ENCODE data around the gene WDR49. TPM values are rescaled to one million over a fixed set of nuclear protein-coding genes. Genes with fewer than 3 reads are reported as not detected.
"Not testable (repeated sequence)": the region's sequence is repeated elsewhere in the genome, so short reads cannot be mapped to it uniquely, and the experiment has no call there.

WDR49 gene
- total RNA-seq, 2 experiments from 2014 or later = not detected

- H3K27ac Mint-ChIP-seq = no peak overlapping the region
- H3K4me1 Mint-ChIP-seq = no peaks in the 10 kb centered on the region
- H3K36me3 Mint-ChIP-seq = no peaks in the 10 kb centered on the region
- H3K27me3 Mint-ChIP-seq = no peaks in the 10 kb centered on the region
- H3K9me3 Mint-ChIP-seq (ENCODE audit: low read depth) = no peaks in the 10 kb centered on the region
- ATAC-seq = no peak
- no peak overlapping the region for H3K4me3 Mint-ChIP-seq
- no peak for DNase-seq
- CTCF ChIA-PET = interaction anchor here (1.5 kb wide), 1 partner anchor 27 kb away, joined by 3 read pairs; no protein-coding TSS in a partner anchor
Measured at GRCh38 chr3:167657684-167658225, 4.0 kb upstream of the WDR49 start.

DNA sequence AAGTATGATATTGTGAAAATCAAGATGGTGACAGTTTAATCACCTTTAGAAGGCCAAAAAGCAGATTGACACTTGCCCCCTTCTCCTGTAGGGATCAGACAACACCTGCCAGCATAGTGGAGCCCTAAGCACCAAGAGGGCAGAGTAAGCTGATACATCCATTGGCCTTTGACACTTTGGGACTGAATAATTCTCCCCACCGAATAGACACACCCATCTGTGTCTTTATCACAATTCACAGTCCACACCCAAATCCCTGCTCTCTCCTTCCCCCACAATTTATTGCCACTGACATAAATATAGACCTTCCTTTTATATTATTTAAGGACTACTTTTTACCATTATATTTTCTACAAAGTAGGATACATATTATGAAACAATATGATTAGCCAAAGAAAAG is 3.1 kb upstream of the WDR49 start:
- CTCF ChIA-PET = interaction anchor here (1.5 kb wide), 1 partner anchor 28 kb away, joined by 3 read pairs; no protein-coding TSS in a partner anchor
- Mint-ChIP-seq H3K27ac (no peak overlapping the region), H3K36me3 (no peaks in the 10 kb centered on the region), H3K4me3 (no peak overlapping the region), H3K9me3 (ENCODE audit: low read depth) (no peaks in the 10 kb centered on the region), H3K4me1 (no peaks in the 10 kb centered on the region), H3K27me3 (no peaks in the 10 kb centered on the region)
- ATAC-seq (no peak), DNase-seq (no peak)

- Mint-ChIP-seq H3K4me1 (no peaks in the 10 kb centered on the region), H3K27me3 (no peaks in the 10 kb centered on the region), H3K36me3 (no peaks in the 10 kb centered on the region), H3K27ac (no peak overlapping the region), H3K9me3 (ENCODE audit: low read depth) (no peaks in the 10 kb centered on the region), H3K4me3 (no peak overlapping the region)
- DNase-seq = no peak
- ATAC-seq = no peak
- CTCF ChIA-PET = no interaction called here
Measured at GRCh38 chr3:167653155-167653554, 587 bp downstream of the WDR49 start.

GRCh38 chr3:167651826-167652225 is 1.9 kb downstream of the WDR49 start:
- no peak overlapping the region for H3K4me3 Mint-ChIP-seq
- ATAC-seq (no peak), DNase-seq (no peak)
- no peaks in the 10 kb centered on the region for H3K4me1 Mint-ChIP-seq
- no peaks in the 10 kb centered on the region for H3K36me3 Mint-ChIP-seq
- CTCF ChIA-PET = no interaction called here
- no peaks in the 10 kb centered on the region for H3K9me3 Mint-ChIP-seq (ENCODE audit: low read depth)
- H3K27me3 Mint-ChIP-seq = no peaks in the 10 kb centered on the region
- no peak overlapping the region for H3K27ac Mint-ChIP-seq

DNA sequence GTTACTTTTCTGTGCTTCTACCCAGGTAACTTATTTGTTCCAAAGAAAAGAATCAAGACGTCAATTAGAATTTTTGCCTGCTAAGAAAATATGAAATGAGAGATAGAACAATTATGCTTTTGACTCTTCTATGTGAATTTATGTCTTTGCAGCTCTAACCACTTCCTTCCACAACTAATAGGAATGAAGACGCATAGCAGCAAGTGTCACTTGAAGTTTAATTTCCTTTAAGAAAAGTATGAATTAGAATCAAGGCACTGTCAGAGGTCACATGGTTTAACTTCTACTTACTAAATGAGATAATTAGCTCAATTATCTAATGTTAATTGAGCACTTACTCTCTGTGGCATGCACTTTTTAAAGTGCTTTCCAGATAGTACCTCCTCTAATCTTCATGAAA is 3.3 kb downstream of the WDR49 start:
- no peak overlapping the region for H3K27ac Mint-ChIP-seq
- H3K36me3 Mint-ChIP-seq = no peaks in the 10 kb centered on the region
- DNase-seq = no peak
- no peaks in the 10 kb centered on the region for H3K4me1 Mint-ChIP-seq
- ATAC-seq = no peak
- H3K27me3 Mint-ChIP-seq = no peaks in the 10 kb centered on the region
- no peak overlapping the region for H3K4me3 Mint-ChIP-seq
- H3K9me3 Mint-ChIP-seq (ENCODE audit: low read depth) = no peaks in the 10 kb centered on the region
- CTCF ChIA-PET = no interaction called here

- Mint-ChIP-seq H3K27ac (no peak overlapping the region), H3K36me3 (no peaks in the 10 kb centered on the region), H3K9me3 (ENCODE audit: low read depth) (no peaks in the 10 kb centered on the region), H3K4me3 (no peak overlapping the region), H3K27me3 (no peaks in the 10 kb centered on the region), H3K4me1 (no peaks in the 10 kb centered on the region)
- ATAC-seq (no peak), DNase-seq (no peak)
- CTCF ChIA-PET = no interaction called here
Measured at GRCh38 chr3:167649746-167650145, 4.0 kb downstream of the WDR49 start.

DNA sequence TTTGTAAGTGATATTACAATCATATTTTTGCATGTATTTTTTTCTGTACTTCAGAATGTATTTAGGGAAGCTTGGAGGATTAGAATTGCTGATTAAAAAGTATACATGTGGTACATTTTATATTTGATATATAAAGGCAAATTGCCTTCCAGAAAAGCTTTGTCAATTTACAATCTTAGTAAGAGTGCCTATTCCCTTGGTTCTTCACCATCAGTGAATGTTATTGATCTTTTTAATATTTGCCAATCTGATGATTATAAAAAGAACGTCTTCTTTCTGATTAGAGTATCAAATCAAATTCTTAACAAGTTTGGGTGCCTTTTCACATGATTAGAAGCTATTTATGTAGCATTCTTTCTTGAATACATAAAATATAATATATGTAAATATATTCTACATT is 9.1 kb downstream of the WDR49 start:
- DNase-seq (no peak), ATAC-seq (no peak)
- H3K36me3 Mint-ChIP-seq = no peaks in the 10 kb centered on the region
- CTCF ChIA-PET = no interaction called here
- H3K27me3 Mint-ChIP-seq = no peaks in the 10 kb centered on the region
- no peak overlapping the region for H3K27ac Mint-ChIP-seq
- no peak overlapping the region for H3K4me3 Mint-ChIP-seq
- H3K9me3 Mint-ChIP-seq (ENCODE audit: low read depth) = no peaks in the 10 kb centered on the region
- no peaks in the 10 kb centered on the region for H3K4me1 Mint-ChIP-seq

DNA sequence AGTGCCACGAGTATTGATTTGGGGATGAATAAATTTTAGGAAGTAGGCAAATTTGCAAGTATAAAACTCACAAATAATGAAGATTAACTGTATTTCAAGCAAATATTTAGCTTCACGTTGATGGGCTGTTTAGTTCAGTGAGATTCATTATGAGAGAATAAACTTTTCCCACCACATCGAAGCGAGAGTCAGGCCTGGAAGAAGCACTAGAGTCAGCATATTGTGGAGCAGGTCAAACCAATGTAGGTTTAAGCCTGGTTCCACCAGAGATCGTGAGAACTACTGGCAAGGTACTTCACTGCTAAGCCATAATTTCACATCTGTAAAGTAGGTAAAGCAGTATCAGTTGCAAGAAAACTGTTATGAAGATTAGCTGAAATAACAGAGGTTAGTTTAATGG is 22.3 kb downstream of the WDR49 start:
- H3K4me3 Mint-ChIP-seq = no peak overlapping the region
- ATAC-seq (no peak), DNase-seq (no peak)
- CTCF ChIA-PET = no interaction called here
- no peaks in the 10 kb centered on the region for H3K9me3 Mint-ChIP-seq (ENCODE audit: low read depth)
- H3K36me3 Mint-ChIP-seq = no peaks in the 10 kb centered on the region
- H3K27me3 Mint-ChIP-seq = no peaks in the 10 kb centered on the region
- no peak overlapping the region for H3K27ac Mint-ChIP-seq
- no peaks in the 10 kb centered on the region for H3K4me1 Mint-ChIP-seq

- no peaks in the 10 kb centered on the region for H3K9me3 Mint-ChIP-seq (ENCODE audit: low read depth)
- peaks cover 4% of the 10 kb centered on the region for H3K27me3 Mint-ChIP-seq
- DNase-seq (no peak), ATAC-seq (no peak)
- CTCF ChIA-PET = no interaction called here
- no peaks in the 10 kb centered on the region for H3K4me1 Mint-ChIP-seq
- H3K4me3 Mint-ChIP-seq = no peak overlapping the region
- H3K36me3 Mint-ChIP-seq = no peaks in the 10 kb centered on the region
- no peak overlapping the region for H3K27ac Mint-ChIP-seq
Measured at GRCh38 chr3:167626490-167626889, 27.3 kb downstream of the WDR49 start.

GRCh38 chr3:167615030-167615429 is 38.7 kb downstream of the WDR49 start:
- DNase-seq = no peak
- CTCF ChIA-PET = no interaction called here
- Mint-ChIP-seq H3K4me1 (no peaks in the 10 kb centered on the region), H3K9me3 (ENCODE audit: low read depth) (no peaks in the 10 kb centered on the region), H3K27me3 (peaks cover 4% of the 10 kb centered on the region), H3K27ac (no peak overlapping the region), H3K4me3 (no peak overlapping the region), H3K36me3 (no peaks in the 10 kb centered on the region)
- ATAC-seq = no peak

DNA sequence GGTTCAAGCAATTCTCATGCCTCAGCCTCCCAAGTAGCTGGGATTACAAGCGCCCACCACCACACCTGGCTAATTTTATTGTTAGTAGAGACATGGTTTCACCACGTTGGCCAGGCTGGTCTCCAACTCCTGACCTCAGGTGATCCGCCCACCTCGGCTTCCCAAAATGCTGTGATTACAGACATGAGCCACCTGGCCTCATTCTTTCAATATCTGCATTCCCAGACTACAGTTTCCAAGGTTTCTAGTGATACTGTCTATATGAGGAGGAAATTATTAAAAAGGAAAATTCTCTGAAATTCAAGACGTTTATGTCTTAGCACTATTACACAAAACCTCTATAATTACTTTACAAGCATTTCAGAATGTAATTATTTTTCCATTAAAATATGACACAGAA is 39.5 kb downstream of the WDR49 start:
- H3K4me1 Mint-ChIP-seq; H3K27ac Mint-ChIP-seq; CTCF ChIA-PET; H3K9me3 Mint-ChIP-seq (ENCODE audit: low read depth); H3K27me3 Mint-ChIP-seq; H3K36me3 Mint-ChIP-seq; ATAC-seq; DNase-seq; H3K4me3 Mint-ChIP-seq: not testable (repeated sequence)

DNA sequence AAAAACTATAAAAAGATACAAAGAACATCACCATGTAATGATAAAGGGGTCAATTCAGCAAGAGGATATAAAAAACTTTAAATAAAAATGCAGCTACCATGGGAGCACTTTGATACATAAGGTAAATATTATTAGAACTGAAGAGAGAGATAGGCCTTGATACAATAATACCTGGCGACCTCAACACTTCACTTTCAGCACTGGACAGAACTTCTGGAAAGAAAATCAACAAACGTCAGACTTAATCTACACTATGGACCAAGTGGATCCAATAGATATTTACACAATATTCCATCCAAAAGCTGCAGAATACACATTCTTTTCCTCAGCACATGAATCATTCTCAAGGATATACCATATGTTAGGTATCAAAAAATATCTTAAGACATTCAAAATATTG is 42.0 kb downstream of the WDR49 start:
- H3K4me1 Mint-ChIP-seq = no peaks in the 10 kb centered on the region
- ATAC-seq = no peak
- H3K27me3 Mint-ChIP-seq = peaks cover 4% of the 10 kb centered on the region
- no peaks in the 10 kb centered on the region for H3K9me3 Mint-ChIP-seq (ENCODE audit: low read depth)
- no peak for DNase-seq
- no peak overlapping the region for H3K27ac Mint-ChIP-seq
- CTCF ChIA-PET = no interaction called here
- no peaks in the 10 kb centered on the region for H3K36me3 Mint-ChIP-seq
- no peak overlapping the region for H3K4me3 Mint-ChIP-seq

- no peak overlapping the region for H3K4me3 Mint-ChIP-seq
Measured at GRCh38 chr3:167609156-167609555, 44.6 kb downstream of the WDR49 start.

GRCh38 chr3:167606836-167607235 is 46.9 kb downstream of the WDR49 start:
- DNase-seq = no peak
- CTCF ChIA-PET = no interaction called here
- Mint-ChIP-seq H3K4me3 (no peak overlapping the region), H3K27me3 (no peaks in the 10 kb centered on the region), H3K9me3 (ENCODE audit: low read depth) (no peaks in the 10 kb centered on the region), H3K4me1 (no peaks in the 10 kb centered on the region), H3K36me3 (no peaks in the 10 kb centered on the region), H3K27ac (no peak overlapping the region)
- ATAC-seq = no peak

More at GRCh38 chr3:167609156-167609555, 44.6 kb downstream of the WDR49 start:
- no peaks in the 10 kb centered on the region for H3K9me3 Mint-ChIP-seq (ENCODE audit: low read depth)
- no peaks in the 10 kb centered on the region for H3K27me3 Mint-ChIP-seq
- CTCF ChIA-PET = no interaction called here
- H3K36me3 Mint-ChIP-seq = no peaks in the 10 kb centered on the region
- ATAC-seq (no peak), DNase-seq (no peak)
- H3K4me1 Mint-ChIP-seq = no peaks in the 10 kb centered on the region
- no peak overlapping the region for H3K27ac Mint-ChIP-seq

DNA sequence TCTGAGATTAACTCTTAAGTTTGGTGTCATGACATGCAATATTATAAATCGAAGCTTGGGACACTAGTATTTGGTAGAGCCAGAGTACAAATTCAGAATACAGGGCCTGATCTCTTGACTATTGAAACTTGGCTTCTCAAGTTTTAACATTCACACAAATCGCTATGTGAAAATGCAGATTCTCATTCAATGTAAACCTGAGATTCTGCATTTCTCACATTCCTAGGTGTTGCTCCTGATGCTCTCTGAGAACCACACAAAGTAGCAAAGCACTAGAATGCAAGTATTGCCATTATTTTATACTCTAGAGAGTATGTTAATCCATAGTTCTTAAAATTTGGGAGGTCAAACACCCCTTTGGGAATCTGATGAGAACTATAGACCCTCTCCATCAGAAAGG is 47.9 kb downstream of the WDR49 start:
- H3K4me1 Mint-ChIP-seq = no peaks in the 10 kb centered on the region
- no peaks in the 10 kb centered on the region for H3K27me3 Mint-ChIP-seq
- DNase-seq = no peak
- no peaks in the 10 kb centered on the region for H3K36me3 Mint-ChIP-seq
- H3K27ac Mint-ChIP-seq = no peak overlapping the region
- no peak for ATAC-seq
- no peaks in the 10 kb centered on the region for H3K9me3 Mint-ChIP-seq (ENCODE audit: low read depth)
- CTCF ChIA-PET = no interaction called here
- no peak overlapping the region for H3K4me3 Mint-ChIP-seq

All from activated CD8-positive, alpha-beta memory T cell treated with anti-CD3 and anti-CD28 coated beads, Interleukin-2, amount 10 ng/mL, durations not matched to agents 7 days and 5 days (primary cell).